NK-92 (cell line): ENCODE measurements around the gene OR4N2.
"Not testable (repeated sequence)": the region's sequence is repeated elsewhere in the genome, so short reads cannot be mapped to it uniquely, and the experiment has no call there.

ENCODE experiments used
- DNase-seq: peaks from one replicate; lab custom pipeline; 2025; ENCODE audit not compliant: unreplicated experiment; lab: John Stamatoyannopoulos, UW

Gene OR4N2

DNA sequence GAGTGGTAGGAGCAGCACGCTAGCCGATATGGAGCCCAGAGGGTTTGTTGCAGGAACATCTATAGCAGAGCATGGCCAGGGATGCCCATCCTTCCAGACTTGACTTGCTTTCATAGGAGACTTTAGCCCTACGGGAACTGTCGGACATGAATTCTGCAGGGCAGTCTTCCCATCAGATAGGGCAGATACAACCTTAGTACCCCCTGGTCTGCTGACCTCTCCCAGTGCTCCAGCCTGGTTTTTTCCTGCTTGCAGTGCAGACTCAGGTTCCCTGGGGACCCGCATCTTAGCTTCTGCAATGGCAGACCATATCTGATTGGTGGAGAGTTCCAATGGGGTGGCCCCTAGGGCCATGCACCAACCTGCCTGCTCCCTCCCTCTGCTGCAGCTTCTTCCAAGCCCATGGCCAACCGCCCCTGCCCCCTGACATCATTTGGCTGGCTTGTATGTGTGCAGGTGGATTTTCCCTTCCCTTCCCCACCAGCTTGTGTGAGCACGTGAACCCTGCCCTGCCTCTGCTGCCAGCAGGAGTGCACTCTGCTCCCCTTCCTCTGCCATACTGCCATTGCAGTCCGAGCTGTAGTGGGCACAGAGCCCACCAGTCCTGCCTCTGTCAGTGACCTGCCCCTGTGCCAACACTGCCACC is 30.8 kb downstream of the OR4N2 start:
- not testable (repeated sequence) for DNase-seq

DNA sequence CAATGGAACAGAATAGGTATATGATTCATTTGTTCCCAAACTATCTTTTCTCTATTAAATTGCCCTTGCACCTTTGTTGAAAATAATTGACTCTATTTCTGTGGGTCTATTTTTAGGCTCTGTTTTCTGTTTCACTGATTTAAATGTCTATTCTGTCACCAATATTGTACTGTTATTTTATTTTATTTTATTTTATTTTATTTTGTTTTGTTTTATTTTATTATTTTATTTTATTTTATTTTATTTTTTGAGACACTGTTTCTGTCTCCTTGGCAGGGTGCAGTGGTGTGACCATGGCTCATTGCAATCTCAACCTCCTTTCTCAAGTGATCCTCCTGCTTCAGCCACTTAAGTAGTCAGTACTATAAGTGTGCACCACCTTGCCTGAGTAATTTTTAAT is 34.9 kb downstream of the OR4N2 start:
- DNase-seq, result no peak

DNA sequence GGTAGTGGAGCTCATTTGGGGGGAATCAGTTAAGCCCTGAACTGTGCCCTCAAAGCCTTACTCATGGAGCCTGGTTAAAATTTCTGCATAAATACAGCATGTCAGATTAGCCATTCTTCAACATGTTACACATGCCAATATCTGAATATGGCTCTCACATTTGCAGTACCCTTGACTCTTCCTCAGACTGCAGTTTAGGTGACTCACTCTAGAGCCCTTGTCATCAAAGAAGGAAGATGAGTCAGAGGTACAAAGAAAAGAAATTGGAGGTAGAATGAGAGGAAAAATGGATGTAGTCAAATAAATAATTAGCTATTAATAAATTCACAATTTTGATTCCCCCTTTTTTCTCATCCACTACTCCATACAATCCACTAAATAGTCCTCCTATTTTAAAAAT is 47.8 kb downstream of the OR4N2 start:
- no peak for DNase-seq

DNA sequence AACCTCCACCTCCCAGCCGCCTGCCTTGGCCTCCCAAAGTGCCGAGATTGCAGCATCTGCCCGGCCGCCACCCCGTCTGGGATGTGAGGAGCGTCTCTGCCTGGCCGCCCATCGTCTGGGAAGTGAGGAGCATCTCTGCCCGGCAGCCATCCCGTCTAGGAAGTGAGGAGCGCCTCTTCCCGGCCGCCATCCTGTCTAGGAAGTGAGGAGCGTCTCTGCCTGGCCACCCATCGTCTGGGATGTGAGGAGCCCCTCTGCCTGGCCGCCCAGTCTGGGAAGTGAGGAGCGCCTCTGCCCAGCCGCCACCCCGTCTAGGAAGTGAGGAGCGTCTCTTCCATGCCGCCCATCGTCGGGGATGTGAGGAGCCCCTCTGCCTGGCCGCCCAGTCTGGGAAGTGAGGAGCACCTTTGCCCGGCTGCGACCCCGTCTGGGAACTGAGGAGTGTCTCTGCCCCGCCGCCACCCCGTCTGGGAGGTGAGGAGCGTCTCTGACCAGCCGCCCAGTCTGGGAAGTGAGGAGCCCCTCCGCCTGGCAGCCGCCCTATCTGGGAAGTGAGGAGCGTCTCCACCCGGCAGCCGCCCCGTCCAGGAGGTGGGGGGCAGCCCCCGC is 62.6 kb downstream of the OR4N2 start:
- not testable (repeated sequence) for DNase-seq

GRCh38 chr14:19873178-19873577 is 69.6 kb downstream of the OR4N2 start:
- no peak for DNase-seq

- DNase-seq, result no peak
Observed at GRCh38 chr14:19874842-19875241, 71.3 kb downstream of the OR4N2 start, which contains the start of gene OR4K2. Gene OR4K2, plus strand, starts transcription at chr14:19875142. Its CDS starts 1,126 bp downstream, at chr14:19876268.

DNA sequence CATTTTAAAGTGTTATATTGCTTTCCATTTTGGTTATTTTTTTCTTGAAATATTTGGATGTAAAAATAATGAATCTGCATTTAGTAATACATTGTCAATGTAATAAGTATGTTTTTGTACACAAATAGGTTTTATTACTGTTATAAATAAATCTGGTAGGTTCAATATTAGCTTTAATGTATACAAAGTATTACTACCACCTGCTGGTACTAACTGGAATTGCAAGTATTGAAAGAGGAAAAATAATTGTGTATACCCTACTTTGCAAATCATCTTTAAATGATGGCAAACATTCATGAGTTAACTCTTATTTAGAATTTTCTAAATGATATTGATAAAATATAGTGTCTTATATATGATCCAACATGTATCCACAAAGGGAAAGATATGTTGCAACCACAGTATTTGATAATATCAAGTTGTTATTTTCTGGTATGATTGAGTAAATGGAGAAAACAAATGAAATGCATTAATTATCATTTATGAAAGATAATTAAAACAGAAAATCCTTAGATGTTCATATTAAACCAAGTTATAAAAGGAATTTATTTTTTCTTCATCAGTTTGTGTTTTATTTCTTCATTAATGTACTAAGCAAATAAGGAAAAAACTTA is 74.6 kb downstream of the OR4N2 start:
- DNase-seq, result no peak
